Measurements from ENCODE around the gene SAXO2. TPM values are rescaled to one million over a fixed set of nuclear protein-coding genes. Genes with fewer than 3 reads are reported as not detected.
A peak's percentile ranks its signal among the peaks of the same experiment; 100 is the strongest.

SAXO2 gene
- total and polyA plus RNA-seq, 8 donors = 1.4 to 21.6 (median 11.9) TPM

- Histone ChIP-seq H3K4me1 (no peaks in the 10 kb centered on the region), H3K36me3 (no peaks in the 10 kb centered on the region), H3K27ac (no peak overlapping the region), H3K9me3 (no peaks in the 10 kb centered on the region), H3K27me3 (peaks cover 0 to 10% of the 10 kb centered on the region in 2 donors), H3K4me3 (no peak overlapping the region)
- intact Hi-C loops (cut with DNase I) = no loop called here
- DNase-seq = no peak
- no peak for TF ChIP-seq CTCF (IDR thresholded peaks at IDR 0.05)
- no peak for ATAC-seq
Observed at GRCh38 chr15:82300883-82301282, 38.3 kb downstream of the SAXO2 start.

- no peak overlapping the region for H3K4me3 ChIP-seq
- DNase-seq (no peak), ATAC-seq (no peak)
- H3K36me3 ChIP-seq = no peaks in the 10 kb centered on the region
- TF ChIP-seq CTCF (IDR thresholded peaks at IDR 0.05) = no peak
- no peaks in the 10 kb centered on the region for H3K4me1 ChIP-seq
- intact Hi-C loops (cut with DNase I) = no loop called here
- H3K27ac ChIP-seq = no peak overlapping the region
- no peaks in the 10 kb centered on the region for H3K9me3 ChIP-seq
- peaks cover 0 to 10% of the 10 kb centered on the region in 2 donors for H3K27me3 ChIP-seq
Observed at GRCh38 chr15:82301296-82302016, 38.8 kb downstream of the SAXO2 start.

GRCh38 chr15:82303956-82304777 lies 41.5 kb downstream of the SAXO2 start:
- Histone ChIP-seq H3K9me3 (no peaks in the 10 kb centered on the region), H3K27ac (no peak overlapping the region), H3K36me3 (no peaks in the 10 kb centered on the region), H3K4me1 (no peaks in the 10 kb centered on the region), H3K27me3 (no peaks in the 10 kb centered on the region), H3K4me3 (no peak overlapping the region)
- intact Hi-C loops (cut with DNase I) = no loop called here
- ATAC-seq (no peak), DNase-seq (no peak)
- no peak for TF ChIP-seq CTCF (IDR thresholded peaks at IDR 0.05)

- no peaks in the 10 kb centered on the region for H3K27me3 ChIP-seq
- no peak for ATAC-seq
- H3K27ac ChIP-seq = no peak overlapping the region
- H3K9me3 ChIP-seq = no peaks in the 10 kb centered on the region
- H3K36me3 ChIP-seq = no peaks in the 10 kb centered on the region
- H3K4me3 ChIP-seq = no peak overlapping the region
- no peak for TF ChIP-seq CTCF (IDR thresholded peaks at IDR 0.05)
- no peaks in the 10 kb centered on the region for H3K4me1 ChIP-seq
- DNase-seq = no peak
- intact Hi-C loops (cut with DNase I) = no loop called here
Observed at GRCh38 chr15:82304778-82305090, 42.1 kb downstream of the SAXO2 start.

- DNase-seq = peak in 1 of 4 donors; percentile 55
- no peak for ATAC-seq
- Histone ChIP-seq H3K27ac (no peak overlapping the region), H3K9me3 (no peaks in the 10 kb centered on the region), H3K27me3 (no peaks in the 10 kb centered on the region), H3K36me3 (no peaks in the 10 kb centered on the region), H3K4me1 (no peaks in the 10 kb centered on the region), H3K4me3 (no peak overlapping the region)
- no peak for TF ChIP-seq CTCF (IDR thresholded peaks at IDR 0.05)
- intact Hi-C loops (cut with DNase I) = no loop called here
Observed at GRCh38 chr15:82305621-82306048, 43.0 kb downstream of the SAXO2 start.
